GM23338 (cell line): ENCODE data around the gene NOP58. TPM values are rescaled to one million over a fixed set of nuclear protein-coding genes. Genes with fewer than 3 reads are reported as not detected.

Source experiments
- ATAC-seq: fragments of 200-7000 bp; cut with Tn5 transposase; 3 replicates; pipeline ENCODE4 v1.9.1; 2020
- DNase-seq: peaks from one replicate; pipeline ENCODE4 v3.0.0-alpha.2; 2015; ENCODE audit warnings: low spot score
- H2AFZ ChIP-seq: fragments of 200-600 bp; sonication (generic); 2 replicates; pipeline ENCODE4 v1.8.0; 2016; ENCODE audit warnings: antibody characterized with exemption, mild to moderate bottlenecking, moderate library complexity
- H3F3A ChIP-seq: fragments of 200-600 bp; sonication (generic); replicated peaks from 2 replicates; pipeline ENCODE4 v1.8.0; 2017; ENCODE audit warnings: antibody characterized with exemption, mixed run types, low read depth
- H3K27ac ChIP-seq: fragments of 200-600 bp; sonication (generic); 2 replicates; pipeline ENCODE4 v1.6.1; 2016; ENCODE audit warnings: low read depth
- H3K27me3 ChIP-seq: fragments of 200-600 bp; sonication (generic); 2 replicates; pipeline ENCODE4 v1.8.0; 2016; ENCODE audit warnings: mild to moderate bottlenecking, mixed run types, moderate library complexity; ENCODE audit not compliant: insufficient read depth
- H3K36me3 ChIP-seq: fragments of 200-600 bp; sonication (generic); 2 replicates; pipeline ENCODE4 v1.8.0; 2016; ENCODE audit warnings: mild to moderate bottlenecking; ENCODE audit not compliant: insufficient read depth
- H3K4me1 ChIP-seq: fragments of 200-600 bp; sonication (generic); 2 replicates; pipeline ENCODE4 v1.8.0; 2016; ENCODE audit warnings: mild to moderate bottlenecking, moderate library complexity; ENCODE audit not compliant: insufficient read depth
- H3K4me2 ChIP-seq: fragments of 200-600 bp; sonication (generic); 2 replicates; pipeline ENCODE4 v1.7.1; 2017; ENCODE audit warnings: mixed run types
- H3K4me3 ChIP-seq: fragments of 200-600 bp; sonication (generic); 2 replicates; pipeline ENCODE4 v1.6.1; 2016; ENCODE audit warnings: mixed run types
- H3K79me2 ChIP-seq: fragments of 200-600 bp; sonication (generic); replicated peaks from 2 replicates; pipeline ENCODE4 v1.8.0; 2017; ENCODE audit warnings: mild to moderate bottlenecking; ENCODE audit not compliant: insufficient read depth
- H3K9me2 ChIP-seq: fragments of 200-600 bp; sonication (generic); 2 replicates; pipeline ENCODE4 v1.8.0; 2017; ENCODE audit not compliant: insufficient read depth
- H4K20me1 ChIP-seq: fragments of 200-600 bp; sonication (generic); replicated peaks from 2 replicates; pipeline ENCODE4 v1.8.0; 2017; ENCODE audit warnings: mild to moderate bottlenecking; ENCODE audit not compliant: insufficient read depth
- H3K27ac Mint-ChIP-seq: 2 replicates; pipeline ENCODE4 v1.8.0; 2020; ENCODE audit warnings: inconsistent platforms, mild to moderate bottlenecking, moderate library complexity, mixed read lengths
- H3K27me3 Mint-ChIP-seq: 3 replicates; pipeline ENCODE4 v1.8.0; 2022; ENCODE audit warnings: low read depth, mild to moderate bottlenecking, moderate library complexity, mixed read lengths, inconsistent platforms; ENCODE audit not compliant: insufficient read depth, poor library complexity
- H3K36me3 Mint-ChIP-seq: 3 replicates; pipeline ENCODE4 v1.8.0; 2021; ENCODE audit warnings: low read depth, mild to moderate bottlenecking, inconsistent platforms, moderate library complexity, mixed read lengths
- H3K4me1 Mint-ChIP-seq: 3 replicates; pipeline ENCODE4 v1.8.0; 2020; ENCODE audit warnings: mild to moderate bottlenecking, inconsistent platforms, mixed read lengths
- H3K4me3 Mint-ChIP-seq: 3 replicates; pipeline ENCODE4 v1.8.0; 2021; ENCODE audit warnings: moderate library complexity, mild to moderate bottlenecking, inconsistent platforms, mixed read lengths
- H3K9me3 Mint-ChIP-seq: 3 replicates; pipeline ENCODE4 v1.8.0; 2020; ENCODE audit warnings: moderate library complexity, mild to moderate bottlenecking, inconsistent platforms, mixed read lengths
- CREB1 ChIP-seq: fragments of 250-450 bp; sonication (Bioruptor Pico); IDR thresholded peaks from 2 replicates; pipeline ENCODE4 v1.5.0; 2020; ENCODE audit warnings: low read depth, mild to moderate bottlenecking, moderate library complexity
- EZH2 ChIP-seq: fragments of 200-600 bp; sonication (generic); IDR thresholded peaks from one replicate; pipeline ENCODE4 v1.8.0; 2017; ENCODE audit warnings: antibody characterized with exemption, mild to moderate bottlenecking, low read depth; ENCODE audit not compliant: unreplicated experiment
- POLR2AphosphoS5 ChIP-seq: IDR thresholded peaks from 2 replicates; pipeline ENCODE4 v1.6.1; 2016; ENCODE audit warnings: antibody characterized with exemption, low read depth
- REST ChIP-seq: IDR thresholded peaks from one replicate; pipeline ENCODE4 v1.6.1; 2018; ENCODE audit warnings: antibody characterized with exemption; ENCODE audit not compliant: unreplicated experiment
- ZNF462 ChIP-seq: fragments of 250-450 bp; sonication (Bioruptor Pico); IDR thresholded peaks from 2 replicates; pipeline ENCODE4 v1.5.0; 2020; ENCODE audit warnings: mild to moderate bottlenecking, moderate library complexity
- polyA plus RNA-seq: library from polyadenylated mRNA; unstranded; fragments of >200 nt; fragmentation: Nextera tagmentation; extraction: Ambion mirVana; gene quantifications from 2 replicates; pipeline ENCODE4 v1.2.1, GENCODE V29; 2016
- total RNA-seq: library from RNA; depleted of rRNA; stranded (reverse); fragments of >200 nt; shearing (Covaris generic); gene quantifications from 2 replicates; pipeline ENCODE4 v1.2.3, GENCODE V29; 2014
- TF ChIP-seq, protein P1 (sequence below): IDR thresholded peaks from 2 replicates; pipeline ENCODE4 v1.6.1; 2016; ENCODE audit warnings: antibody characterized with exemption

The NOP58 gene
- total and polyA plus RNA-seq, 2 experiments from 2014 or later: 174 to 236 TPM

DNA sequence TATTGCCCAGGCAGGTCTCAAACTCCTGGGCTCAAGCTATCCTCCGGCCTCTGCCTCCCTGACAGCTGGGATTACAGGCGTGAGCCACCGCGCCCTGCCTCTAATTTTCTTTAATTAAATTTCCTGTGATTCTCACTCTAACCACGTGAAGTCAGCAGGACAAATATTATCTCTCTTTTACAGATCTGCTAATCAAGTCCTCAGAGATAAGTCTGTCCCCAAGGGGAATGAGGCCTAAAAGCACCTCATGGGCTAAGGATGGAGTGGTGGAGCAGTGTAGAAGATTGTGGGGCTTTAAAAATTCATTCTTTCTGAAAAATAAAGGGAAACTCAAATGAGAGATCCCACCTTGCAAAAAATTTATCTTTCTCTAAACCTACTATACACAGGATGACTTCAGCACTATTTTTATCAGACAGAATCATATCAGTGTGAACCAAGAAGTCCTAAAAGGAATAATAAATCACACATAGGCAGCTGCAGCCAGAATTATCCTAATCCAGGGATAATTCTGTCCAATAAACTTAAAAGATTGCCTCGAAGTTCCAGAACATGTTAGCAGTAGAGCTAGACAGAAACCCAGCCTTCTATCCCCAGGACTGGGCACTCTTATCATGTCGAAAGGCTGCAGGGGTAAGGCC lies 72.3 kb downstream of the NOP58 start:
- Histone ChIP-seq H3K4me3 (no peak overlapping the region), H3K36me3 (no peaks in the 10 kb centered on the region), H3K27ac (no peak overlapping the region), H3K4me2 (no peak overlapping the region), H3K79me2 (no peaks in the 10 kb centered on the region), H3K27me3 (no peaks in the 10 kb centered on the region), H3K9me2 (no peaks in the 10 kb centered on the region), H4K20me1 (no peaks in the 10 kb centered on the region), H3F3A (no peaks in the 10 kb centered on the region), H2AFZ (peak overlapping the region; percentile 38; the same call in 1 of the 2 replicates), H3K4me1 (no peaks in the 10 kb centered on the region)
- H3K27ac Mint-ChIP-seq: no peak overlapping the region
- H3K4me3 Mint-ChIP-seq: no peak overlapping the region
- TF ChIP-seq, protein P1, sequence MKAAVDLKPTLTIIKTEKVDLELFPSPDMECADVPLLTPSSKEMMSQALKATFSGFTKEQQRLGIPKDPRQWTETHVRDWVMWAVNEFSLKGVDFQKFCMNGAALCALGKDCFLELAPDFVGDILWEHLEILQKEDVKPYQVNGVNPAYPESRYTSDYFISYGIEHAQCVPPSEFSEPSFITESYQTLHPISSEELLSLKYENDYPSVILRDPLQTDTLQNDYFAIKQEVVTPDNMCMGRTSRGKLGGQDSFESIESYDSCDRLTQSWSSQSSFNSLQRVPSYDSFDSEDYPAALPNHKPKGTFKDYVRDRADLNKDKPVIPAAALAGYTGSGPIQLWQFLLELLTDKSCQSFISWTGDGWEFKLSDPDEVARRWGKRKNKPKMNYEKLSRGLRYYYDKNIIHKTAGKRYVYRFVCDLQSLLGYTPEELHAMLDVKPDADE: no peak
- no peaks in the 10 kb centered on the region for H3K4me1 Mint-ChIP-seq
- ATAC-seq: no peak
- no peaks in the 10 kb centered on the region; the same call in 2 of the 3 replicates for H3K9me3 Mint-ChIP-seq
- no peaks in the 10 kb centered on the region for H3K36me3 Mint-ChIP-seq
- peaks cover 4% of the 10 kb centered on the region for H3K27me3 Mint-ChIP-seq
- DNase-seq: no peak

DNA sequence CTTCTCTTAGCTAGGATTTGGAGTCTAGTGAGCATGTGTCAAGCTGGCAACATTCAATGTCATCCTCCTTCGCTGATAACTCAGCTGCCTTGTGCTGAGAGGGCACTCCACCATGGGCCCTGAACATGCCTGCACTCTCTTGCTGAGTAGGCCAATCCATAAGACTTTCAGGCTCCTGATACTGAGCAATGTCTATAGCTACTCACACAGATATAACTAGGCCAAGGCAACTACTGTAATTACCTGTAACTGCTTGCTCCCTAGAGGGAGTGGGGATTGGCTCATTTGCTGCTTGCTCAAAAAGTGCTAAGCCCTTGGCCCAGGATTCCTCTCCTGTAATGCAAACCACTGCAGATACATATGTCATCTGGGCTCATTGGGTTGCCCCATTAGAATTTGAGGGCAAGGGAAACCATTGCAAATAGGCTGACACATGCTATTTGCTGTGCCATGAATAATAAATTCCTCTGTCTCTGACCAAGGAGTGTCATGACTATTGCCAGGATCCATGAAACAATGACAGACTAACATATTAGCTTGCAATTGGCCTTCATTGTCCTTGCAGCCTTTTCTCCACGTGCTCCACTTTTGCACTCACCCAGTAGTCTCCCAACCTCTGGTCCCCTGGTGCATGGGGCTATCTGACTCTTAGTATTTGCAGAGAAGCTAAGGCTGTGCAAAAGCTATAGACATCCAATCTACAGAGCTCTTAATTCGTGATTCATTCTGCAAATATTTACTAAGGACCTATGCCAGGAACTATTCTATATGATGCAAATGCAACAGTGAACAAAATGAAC lies 73.7 kb downstream of the NOP58 start:
- H3F3A ChIP-seq: no peaks in the 10 kb centered on the region
- H3K4me1 ChIP-seq: peaks cover 5% of the 10 kb centered on the region; the same call in 1 of the 2 replicates
- no peaks in the 10 kb centered on the region for H3K27me3 ChIP-seq
- no peak overlapping the region for H3K27ac ChIP-seq
- no peak overlapping the region for H3K4me3 Mint-ChIP-seq
- H3K27me3 Mint-ChIP-seq: peaks cover 4% of the 10 kb centered on the region
- H3K36me3 Mint-ChIP-seq: no peaks in the 10 kb centered on the region
- H4K20me1 ChIP-seq: no peaks in the 10 kb centered on the region
- H3K27ac Mint-ChIP-seq: no peak overlapping the region
- H3K4me2 ChIP-seq: no peak overlapping the region
- ATAC-seq (no peak), DNase-seq (no peak)
- H3K79me2 ChIP-seq: no peaks in the 10 kb centered on the region
- H2AFZ ChIP-seq: peak overlapping the region; percentile 47; the same call in 1 of the 2 replicates
- H3K4me3 ChIP-seq: no peak overlapping the region
- H3K9me3 Mint-ChIP-seq: no peaks in the 10 kb centered on the region; the same call in 2 of the 3 replicates
- peaks cover 7% of the 10 kb centered on the region; the same call in 2 of the 3 replicates for H3K4me1 Mint-ChIP-seq
- H3K36me3 ChIP-seq: no peaks in the 10 kb centered on the region
- no peaks in the 10 kb centered on the region for H3K9me2 ChIP-seq
- TF ChIP-seq ZNF462 (no peak), CREB1 (CRISPR knock-in tag) (no peak), REST (no peak), POLR2AphosphoS5 (no peak), EZH2 (no peak)
- TF ChIP-seq, protein P1: no peak
